GM12878 (cell line): ENCODE data around the gene PRM2. TPM values are rescaled to one million over a fixed set of nuclear protein-coding genes. Genes with fewer than 3 reads are reported as not detected.

Experiments
- ATAC-seq: fragments of 200-7000 bp; cut with Tn5 transposase; 3 replicates; pipeline ENCODE4 v1.9.1; 2020; ENCODE audit warnings: mild to moderate bottlenecking, moderate library complexity
- BruUV-seq: library from RNA; stranded (reverse); fragments of 400-500 nt; replicated peaks from 2 replicates; lab custom pipeline; 2021; lab: Mats Ljungman, UMichigan
- CTCF ChIA-PET: fragments of 300-600 bp; sonication (Branson Sonifier 250); formaldehyde crosslinking; extraction: SDS; loops from one replicate; lab custom pipeline; 2021; ENCODE audit warnings: inconsistent platforms; lab: Yijun Ruan, JAX
- POLR2A ChIA-PET: fragments of 350-600 bp; formaldehyde crosslinking; extraction: SDS; loops from one replicate; lab custom pipeline; 2021; ENCODE audit warnings: inconsistent platforms; lab: Charles Lee
- RAD21 ChIA-PET: fragments of 300-600 bp; sonication (Branson Sonifier 250); formaldehyde crosslinking; loops from one replicate; lab custom pipeline; 2023; ENCODE audit warnings: antibody characterized with exemption; ENCODE audit not compliant: unreplicated experiment; lab: Charles Lee
- SMC1A ChIA-PET: fragments of 300-600 bp; sonication (Branson Sonifier 250); formaldehyde crosslinking; loops from one replicate; lab custom pipeline; 2023; ENCODE audit not compliant: unreplicated experiment, uncharacterized antibody; lab: Charles Lee
- DNase-seq: peaks from one replicate; pipeline ENCODE4 v3.0.0-alpha.2; 2011; ENCODE audit warnings: low read depth, low spot score
- FAIRE-seq: peaks from 3 replicates; lab custom pipeline; 2011; peaks lifted over from hg19 to GRCh38; lab: Jason Lieb, UNC
- H2AFZ ChIP-seq: 2 replicates; pipeline ENCODE4 v1.6.0; 2011; ENCODE audit warnings: low read depth, low read length, control low read depth; ENCODE audit not compliant: control insufficient read depth
- H3K27ac ChIP-seq: 2 replicates; pipeline ENCODE4 v1.5.1; 2011; ENCODE audit warnings: control low read depth; ENCODE audit not compliant: control insufficient read depth, insufficient read depth
- H3K27me3 ChIP-seq, 2 experiments: replicated peaks in 1 of 2; 2 replicates each; pipeline versions ENCODE4 v1.6.0 to v1.6.1; 2011; ENCODE audit warnings: low read length in 1 of 2; ENCODE audit not compliant: control insufficient read depth in 2 of 2, insufficient read depth in 2 of 2
- H3K36me3 ChIP-seq, 2 experiments: 2 replicates each; pipeline ENCODE4 v1.5.1; 2011; ENCODE audit warnings: low read length in 1 of 2; ENCODE audit not compliant: control insufficient read depth in 2 of 2, insufficient read depth in 2 of 2
- H3K4me1 ChIP-seq: 2 replicates; pipeline ENCODE4 v1.6.1; 2011; ENCODE audit warnings: mild to moderate bottlenecking, low read length, moderate library complexity, mixed read lengths; ENCODE audit not compliant: control insufficient read depth, insufficient read depth
- H3K4me2 ChIP-seq: 2 replicates; pipeline ENCODE4 v1.6.0; 2011; ENCODE audit warnings: control low read depth; ENCODE audit not compliant: control insufficient read depth, insufficient read depth
- H3K4me3 ChIP-seq: fragments of 200-600 bp; sonication (generic); 2 replicates; pipeline ENCODE4 v1.5.1; 2016
- H3K79me2 ChIP-seq: 2 replicates; pipeline ENCODE4 v1.6.0; 2011; ENCODE audit warnings: low read length; ENCODE audit not compliant: control insufficient read depth, insufficient read depth
- H3K9ac ChIP-seq: 2 replicates; pipeline ENCODE4 v1.8.0; 2011; ENCODE audit warnings: low read length, control low read depth, mixed read lengths; ENCODE audit not compliant: control insufficient read depth, insufficient read depth
- H3K9me3 ChIP-seq: replicated peaks from 3 replicates; pipeline ENCODE4 v1.5.1; 2011; ENCODE audit warnings: mild to moderate bottlenecking, low read length; ENCODE audit not compliant: control insufficient read depth, insufficient read depth
- H4K20me1 ChIP-seq: 2 replicates; pipeline ENCODE4 v1.6.0; 2011; ENCODE audit not compliant: control insufficient read depth, insufficient read depth
- ATF7 ChIP-seq: fragments of 450-650 bp; IDR thresholded peaks from 2 replicates; pipeline ENCODE4 v1.6.1; 2016; ENCODE audit warnings: low read depth, mild to moderate bottlenecking
- CREB1 ChIP-seq: IDR thresholded peaks from 2 replicates; pipeline ENCODE4 v1.6.1; 2012; ENCODE audit warnings: low read depth, mild to moderate bottlenecking, inconsistent platforms
- EED ChIP-seq: sonication (generic); IDR thresholded peaks from 2 replicates; pipeline ENCODE4 v1.6.1; 2016; ENCODE audit warnings: antibody characterized with exemption, low read depth
- EP300 ChIP-seq, 2 experiments: fragments of 150-350 bp in 1 of 2; IDR thresholded peaks; 2 replicates each; pipeline ENCODE4 v1.6.1; 2011 to 2012; ENCODE audit warnings: low read depth in 2 of 2, low read length in 2 of 2, borderline replicate concordance in 1 of 2, improper control_type of control experiment in 1 of 2, inconsistent platforms in 1 of 2; ENCODE audit not compliant: control insufficient read depth in 1 of 2
- IKZF1 ChIP-seq: fragments of 450-650 bp; conservative IDR thresholded peaks from 2 replicates; pipeline ENCODE4 v1.6.1; 2017; ENCODE audit warnings: antibody characterized with exemption, mild to moderate bottlenecking
- IKZF2 ChIP-seq, 2 experiments: fragments of 450-650 bp; IDR thresholded peaks; 2 replicates each; pipeline ENCODE4 v1.6.1; 2017; ENCODE audit warnings: mild to moderate bottlenecking in 2 of 2, moderate library complexity in 2 of 2
- MEF2B ChIP-seq: fragments of 450-650 bp; IDR thresholded peaks from 2 replicates; pipeline ENCODE4 v1.6.1; 2018; ENCODE audit warnings: mild to moderate bottlenecking, moderate library complexity; ENCODE audit not compliant: partially characterized antibody, poor library complexity, severe bottlenecking
- MLLT1 ChIP-seq: fragments of 450-650 bp; IDR thresholded peaks from 2 replicates; pipeline ENCODE4 v1.6.1; 2016; ENCODE audit warnings: mild to moderate bottlenecking
- RUNX3 ChIP-seq: IDR thresholded peaks from 2 replicates; pipeline ENCODE4 v1.6.1; 2012; ENCODE audit warnings: low read length, inconsistent platforms
- USF2 ChIP-seq: IDR thresholded peaks from 2 replicates; pipeline ENCODE4 v1.6.1; 2011; ENCODE audit warnings: low read depth, low read length, improper control_type of control experiment, borderline replicate concordance
- ZBTB4 ChIP-seq: fragments of 450-650 bp; formaldehyde crosslinking; IDR thresholded peaks from 2 replicates; pipeline ENCODE4 v1.4.0; 2022; ENCODE audit warnings: mild to moderate bottlenecking, moderate library complexity
- ZNF687 ChIP-seq: fragments of 450-650 bp; IDR thresholded peaks from 2 replicates; pipeline ENCODE4 v1.6.1; 2017; ENCODE audit warnings: mild to moderate bottlenecking, moderate library complexity
- WGBS: methylation state at CpG from one replicate; pipeline ENCODE4 v1.1.6; 2016; ENCODE audit warnings: low lambda C conversion rate; ENCODE audit not compliant: insufficient replicate concordance, insufficient coverage; ENCODE audit errors: missing lambda C conversion rate; 5-methylcytosine and 5-hydroxymethylcytosine counted together
- in situ Hi-C: fragments of 300-500 bp; cut with MboI; formaldehyde crosslinking; loops from 9 replicates; pipeline ENCODE4 v1.14.3; 2018; ENCODE audit warnings: mixed read lengths
- intact Hi-C: fragments of 100-400 bp; cut with micrococcal nuclease; formaldehyde crosslinking; loops from one replicate; pipeline ENCODE4 v1.14.2; 2022; ENCODE audit not compliant: unreplicated experiment
- polyA plus RNA-seq, 11 experiments: library from polyadenylated mRNA; depleted of rRNA in 4 of 11; unstranded in 6 of 11; stranded (reverse) in 5 of 11; fragments of >200 nt; fragmentation: Nextera tagmentation in 4 of 11; fragmentation: Illumina TruSeq in 1 of 11; extraction: Ambion mirVana in 4 of 11; extraction: Trizol in 1 of 11; gene quantifications; 1 replicate in 1 of 11; 2 replicates in 10 of 11; pipeline versions ENCODE4 v1.2.1 to v1.2.3, GENCODE V29; 2011 to 2016; ENCODE audit warnings: inconsistent platforms in 2 of 11, missing spikeins in 2 of 11, low read depth in 1 of 11
- total RNA-seq, 4 experiments: library from RNA; depleted of rRNA in 3 of 4; stranded (reverse); fragments of >200 nt in 3 of 4; fragmentation: Illumina TruSeq in 1 of 4; extraction: Trizol in 1 of 4; gene quantifications; 2 replicates each; pipeline versions ENCODE4 v1.2.1 to v1.2.3, GENCODE V29; 2013 to 2021

PRM2 gene
- total and polyA plus RNA-seq, 10 of the 15 experiments (the other 5 are each of a cell fraction or from before 2014, with no cell fraction given) = not detected

- Histone ChIP-seq H3K36me3 (no peaks in the 10 kb centered on the region), H4K20me1 (no peaks in the 10 kb centered on the region), H2AFZ (peak overlapping the region; percentile 57), H3K9me3 (no peaks in the 10 kb centered on the region; the same call in 2 of the 3 replicates), H3K79me2 (no peaks in the 10 kb centered on the region), H3K27ac (peak overlapping the region; percentile 45), H3K4me1 (peaks cover 25% of the 10 kb centered on the region), H3K4me3 (no peak overlapping the region), H3K4me2 (peak overlapping the region; percentile 56), H3K27me3 (no peaks in the 10 kb centered on the region), H3K9ac (peak overlapping the region; percentile 21; the same call in 1 of the 2 replicates)
- ATAC-seq (peak; percentile 69), DNase-seq (no peak), FAIRE-seq (peak; percentile 69)
- BruUV-seq = no TSS peak
- in situ Hi-C loops (no loop called here), intact Hi-C loops (no loop called here)
- ChIA-PET RAD21 (interaction anchor here (0.7 to 4.2 kb wide), 4 partner anchors 8 to 91 kb away, joined by 3 to 26 read pairs (median 4); partner anchors contain the start of gene SOCS1), CTCF (interaction anchor here (1.5 to 11.0 kb wide), 3 partner anchors 34 to 292 kb away, joined by 3 to 170 read pairs (median 5); no protein-coding TSS in a partner anchor), SMC1A (interaction anchor here (0.6 to 2.6 kb wide), 8 partner anchors 11 to 93 kb away, joined by 3 to 27 read pairs (median 3); no protein-coding TSS in a partner anchor), POLR2A (interaction anchor here (0.9 to 1.5 kb wide), 4 partner anchors 33 to 48 kb away, joined by 3 to 6 read pairs (median 4); no protein-coding TSS in a partner anchor)
- WGBS = 20% methylated on average over 4 of the region's 4 CpGs
- no peak for TF ChIP-seq ZBTB4 (CRISPR knock-in tag)
- peak; percentile 21 for TF ChIP-seq MEF2B
- TF ChIP-seq USF2 = no peak
- TF ChIP-seq ZNF687 = 0 out of 2 replicates have a peak, but pooled peaks have one; percentile 13
- TF ChIP-seq EED = peak; percentile 23; the same call in 1 of the 2 replicates
- 0 out of 4 replicates have a peak, but pooled peaks of 1 of the 2 experiments have one; percentile 8 for TF ChIP-seq EP300 (IDR thresholded peaks at IDR 0.05; ENCODE audit: borderline replicate concordance in 1 of 2, control insufficient read depth in 1 of 2, low read depth in 2 of 2, low read length in 2 of 2)
- peak; percentile 22; the same call in 1 of the 2 replicates for TF ChIP-seq ATF7
- TF ChIP-seq IKZF1 = peak; percentile 27; the same call in 1 of the 2 replicates
- TF ChIP-seq IKZF2 (IDR thresholded peaks at IDR 0.05) = peak in 1 of 2 experiments; percentile 35; a peak in 1 of 4 replicates
- no peak for TF ChIP-seq MLLT1
- TF ChIP-seq CREB1 = 0 out of 2 replicates have a peak, but pooled peaks have one; percentile 22
- peak; percentile 50 for TF ChIP-seq RUNX3
These were observed 12.5 kb downstream of the PRM2 start for GRCh38 chr16:11263737-11264136.
